Measurements from ENCODE around the gene SH3D19.
A peak's percentile ranks its signal among the peaks of the same experiment; 100 is the strongest.
"Not testable (repeated sequence)": the region's sequence is repeated elsewhere in the genome, so short reads cannot be mapped to it uniquely, and the experiment has no call there.

The SH3D19 gene

DNA sequence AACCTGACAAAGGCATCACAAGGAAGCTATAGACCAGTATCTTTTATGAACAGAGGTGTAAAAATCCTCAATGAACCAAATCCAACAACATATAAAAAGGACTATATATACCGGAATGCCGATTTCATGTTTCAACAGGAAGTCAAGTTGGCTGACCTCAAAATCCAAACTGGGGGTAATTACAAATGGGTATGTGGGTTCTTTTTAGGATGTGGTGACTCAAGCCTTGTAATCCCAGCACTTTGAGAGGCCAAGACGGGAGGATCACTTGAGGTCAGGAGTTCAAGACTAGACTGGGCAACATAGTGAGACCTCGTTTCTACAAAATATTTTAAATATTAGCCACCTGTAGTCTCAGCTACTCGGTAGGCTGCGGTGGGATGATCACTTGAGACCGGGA lies 38.0 kb downstream of the SH3D19 start:
- no peak for DNase-seq (ENCODE audit: extremely low read depth, insufficient read length)
- H3K36me3 ChIP-seq (ENCODE audit: control insufficient read depth, insufficient read depth, low read length) = no peaks in the 10 kb centered on the region
- H3K27me3 ChIP-seq (replicated peaks; ENCODE audit: control insufficient read depth, insufficient read depth, low read length) = no peaks in the 10 kb centered on the region
- no peak for TF ChIP-seq CTCF (IDR thresholded peaks at IDR 0.05; ENCODE audit: insufficient read depth, low read length, poor library complexity, severe bottlenecking)
- H3K4me3 ChIP-seq (replicated peaks; ENCODE audit: low read depth, low read length) = no peak overlapping the region

GRCh38 chr4:151284534-151285245 lies 40.7 kb downstream of the SH3D19 start:
- no peak for TF ChIP-seq CTCF (IDR thresholded peaks at IDR 0.05; ENCODE audit: insufficient read depth, low read length, poor library complexity, severe bottlenecking)
- Histone ChIP-seq H3K36me3 (ENCODE audit: control insufficient read depth, insufficient read depth, low read length) (no peaks in the 10 kb centered on the region), H3K4me3 (replicated peaks; ENCODE audit: low read depth, low read length) (no peak overlapping the region), H3K27me3 (replicated peaks; ENCODE audit: control insufficient read depth, insufficient read depth, low read length) (no peaks in the 10 kb centered on the region)
- DNase-seq (ENCODE audit: extremely low read depth, insufficient read length) = no peak

DNA sequence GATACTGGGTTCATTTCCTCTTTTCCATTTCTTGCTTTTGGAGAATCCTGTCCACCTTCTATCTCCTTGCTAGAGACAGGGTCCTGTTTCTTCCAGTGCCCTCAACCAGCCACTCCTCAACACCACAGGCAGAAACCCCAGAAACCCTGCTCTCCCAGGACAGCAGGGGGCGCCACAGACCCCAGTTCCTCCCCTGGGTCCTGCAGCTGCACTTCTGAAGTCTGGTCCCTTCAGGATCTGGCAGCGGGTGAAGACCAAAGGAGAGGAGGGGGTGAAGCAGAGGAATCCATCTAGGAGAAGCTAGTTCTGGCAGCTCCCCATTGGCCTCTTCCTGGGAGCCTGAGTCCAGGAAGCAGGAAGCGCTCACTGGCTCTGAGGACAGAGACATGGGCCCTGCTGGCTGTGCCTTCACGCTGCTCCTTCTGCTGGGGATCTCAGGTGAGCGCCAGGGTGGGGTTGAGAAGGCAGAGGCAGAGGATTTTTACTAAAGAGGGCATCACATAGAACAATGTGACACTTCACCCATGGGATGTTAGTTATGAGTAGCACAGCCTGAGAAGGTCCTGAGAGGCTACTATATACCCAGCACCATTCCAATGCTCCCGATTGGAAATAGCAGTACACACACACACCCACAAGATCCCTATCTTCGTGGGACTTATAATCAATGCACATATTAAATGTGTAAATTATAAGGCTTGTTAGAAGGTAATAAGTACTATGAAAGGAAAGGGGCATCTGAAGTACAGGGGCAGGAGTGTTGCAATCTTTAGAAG lies 48.4 kb downstream of the SH3D19 start, which contains the start of gene PRSS48:
PRSS48 (plus strand) TSS at position 375 of the 776 bp plus-strand sequence; CDS start at position 387, 12 bp downstream.
- no peak within 1 kb of the TSS for H3K4me3 ChIP-seq (replicated peaks; ENCODE audit: low read depth, low read length)
- TF ChIP-seq CTCF (IDR thresholded peaks at IDR 0.05; ENCODE audit: insufficient read depth, low read length, poor library complexity, severe bottlenecking) = peak; percentile 85
- H3K27me3 ChIP-seq (replicated peaks; ENCODE audit: control insufficient read depth, insufficient read depth, low read length) = no peaks in the 10 kb centered on the region
- DNase-seq (ENCODE audit: extremely low read depth, insufficient read length) = peak; percentile 10
- no peaks in the 10 kb centered on the region for H3K36me3 ChIP-seq (ENCODE audit: control insufficient read depth, insufficient read depth, low read length)

GRCh38 chr4:151268905-151269304 lies 56.5 kb downstream of the SH3D19 start:
- DNase-seq (ENCODE audit: extremely low read depth, insufficient read length); H3K36me3 ChIP-seq (ENCODE audit: control insufficient read depth, insufficient read depth, low read length); H3K27me3 ChIP-seq (replicated peaks; ENCODE audit: control insufficient read depth, insufficient read depth, low read length); H3K4me3 ChIP-seq (replicated peaks; ENCODE audit: low read depth, low read length): not testable (repeated sequence)

DNA sequence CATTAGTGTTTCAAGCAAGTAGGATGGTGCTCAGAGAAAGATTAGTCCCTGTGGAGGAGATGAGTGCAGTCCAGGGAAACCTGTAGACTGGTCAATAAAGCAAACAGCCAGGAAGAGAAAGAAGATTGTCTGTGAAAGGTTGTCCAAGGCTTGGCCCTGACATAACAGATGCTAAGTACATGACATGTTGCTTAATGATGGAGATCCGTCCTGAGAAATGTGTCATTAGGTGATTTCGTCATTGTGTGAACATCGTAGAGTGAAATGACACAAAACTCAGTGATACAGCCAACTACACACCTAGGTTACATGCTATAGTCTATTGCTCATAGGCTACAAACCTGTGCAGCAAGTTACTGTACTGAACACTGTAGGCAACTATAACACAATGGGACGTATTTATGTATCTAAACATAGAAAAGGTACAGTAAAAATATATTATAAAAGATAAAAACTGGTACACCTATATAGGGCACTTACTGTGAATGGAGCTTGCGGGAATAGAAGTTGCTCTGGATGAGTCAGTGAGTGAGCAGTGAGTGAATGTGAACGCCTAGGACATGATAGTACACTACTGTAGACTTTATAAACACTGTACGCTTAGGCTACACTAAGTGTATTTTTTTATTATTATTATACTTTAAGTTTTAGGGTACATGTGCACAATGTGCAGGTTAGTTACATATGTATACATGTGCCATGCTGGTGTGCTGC lies 57.4 kb downstream of the SH3D19 start:
- no peak for DNase-seq (ENCODE audit: extremely low read depth, insufficient read length)
- no peak for TF ChIP-seq CTCF (IDR thresholded peaks at IDR 0.05; ENCODE audit: insufficient read depth, low read length, poor library complexity, severe bottlenecking)
- no peaks in the 10 kb centered on the region for H3K36me3 ChIP-seq (ENCODE audit: control insufficient read depth, insufficient read depth, low read length)

GRCh38 chr4:151267104-151267503 lies 58.3 kb downstream of the SH3D19 start:
- H3K27me3 ChIP-seq (replicated peaks; ENCODE audit: control insufficient read depth, insufficient read depth, low read length) = no peaks in the 10 kb centered on the region; the same call in 1 of the 2 replicates
- no peak for DNase-seq (ENCODE audit: extremely low read depth, insufficient read length)
- no peaks in the 10 kb centered on the region for H3K36me3 ChIP-seq (ENCODE audit: control insufficient read depth, insufficient read depth, low read length)
- no peak for TF ChIP-seq CTCF (IDR thresholded peaks at IDR 0.05; ENCODE audit: insufficient read depth, low read length, poor library complexity, severe bottlenecking)
- no peak overlapping the region for H3K4me3 ChIP-seq (replicated peaks; ENCODE audit: low read depth, low read length)

More for the DNA sequence above, 57.4 kb downstream of the SH3D19 start:
- Histone ChIP-seq H3K4me3 (replicated peaks; ENCODE audit: low read depth, low read length) (no peak overlapping the region), H3K27me3 (replicated peaks; ENCODE audit: control insufficient read depth, insufficient read depth, low read length) (no peaks in the 10 kb centered on the region; the same call in 1 of the 2 replicates)
